SK-N-MC (cell line): ENCODE data around the gene MORC4.

Experiments
- EZH2 ChIP-seq: fragments of 200-600 bp; sonication (generic); IDR thresholded peaks from one replicate; pipeline ENCODE4 v1.6.1; 2017; ENCODE audit warnings: antibody characterized with exemption
- POLR2AphosphoS5 ChIP-seq: IDR thresholded peaks from 2 replicates; pipeline ENCODE4 v1.6.1; 2012; ENCODE audit warnings: mild to moderate bottlenecking, low read depth, low read length, borderline replicate concordance

DNA sequence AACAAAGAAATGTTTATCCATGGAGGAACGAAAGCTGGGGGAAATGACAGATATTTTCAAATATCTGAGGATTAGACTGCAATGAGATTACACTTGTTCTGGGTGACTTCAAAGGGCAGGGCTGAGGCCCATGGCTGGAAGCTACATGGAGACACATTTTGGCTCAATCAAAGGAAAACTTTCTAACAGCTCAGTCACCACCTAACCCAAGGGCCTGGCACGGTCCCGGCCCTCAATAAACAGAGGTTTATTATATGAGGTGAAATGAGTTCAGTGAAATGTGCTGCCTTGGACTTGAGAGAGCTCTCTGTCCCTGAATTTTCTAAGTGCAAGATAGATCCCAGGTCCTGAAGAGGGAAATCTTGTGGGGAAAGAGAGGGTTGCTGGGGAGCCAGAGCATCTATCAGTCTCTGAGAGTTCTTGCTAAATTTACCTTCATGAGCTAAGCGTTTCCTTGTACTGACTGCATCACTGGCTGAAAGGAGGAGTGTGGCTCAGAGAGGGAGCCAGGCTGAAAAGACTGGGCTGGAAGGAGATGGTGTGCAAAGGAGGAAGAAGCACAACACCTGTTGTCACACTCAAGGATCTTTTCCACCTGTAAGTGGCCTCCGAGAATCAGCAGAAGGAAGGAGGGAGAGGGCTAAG lies 94.8 kb downstream of the MORC4 start:
- TF ChIP-seq EZH2 (no peak), POLR2AphosphoS5 (no peak)
